ENCODE results near the gene AMH.

Gene AMH

GRCh38 chr19:2294687-2295335 is 45.7 kb downstream of the AMH start:
- TF ChIP-seq CTCF (IDR thresholded peaks at IDR 0.05; ENCODE audit: control extremely low read depth, extremely low read depth, low read depth, missing control alignments): no peak
- POLR2A ChIA-PET: interaction anchor here (0.6 kb wide), 1 partner anchor 210 kb away, joined by 3 read pairs; no protein-coding TSS in a partner anchor
- CTCF ChIA-PET: interaction anchor here (1.9 kb wide), 1 partner anchor 21 kb away, joined by 7 read pairs; no protein-coding TSS in a partner anchor
- no peak for DNase-seq (ENCODE audit: extremely low spot score)

- TF ChIP-seq CTCF (IDR thresholded peaks at IDR 0.05; ENCODE audit: control extremely low read depth, extremely low read depth, low read depth, missing control alignments): no peak
- CTCF ChIA-PET: no interaction called here
- DNase-seq (ENCODE audit: extremely low spot score): no peak
- POLR2A ChIA-PET: interaction anchor here (0.6 kb wide), 1 partner anchor 22 kb away, joined by 4 read pairs; no protein-coding TSS in a partner anchor
Measured at GRCh38 chr19:2296141-2296540, 47.0 kb downstream of the AMH start.

GRCh38 chr19:2300533-2300932 is 51.4 kb downstream of the AMH start:
- ChIA-PET CTCF (no interaction called here), POLR2A (no interaction called here)
- TF ChIP-seq CTCF (IDR thresholded peaks at IDR 0.05; ENCODE audit: control extremely low read depth, extremely low read depth, low read depth, missing control alignments): no peak

More at GRCh38 chr19:2300533-2300932, 51.4 kb downstream of the AMH start:
- DNase-seq (ENCODE audit: extremely low spot score): no peak

Measured in GM10248 (cell line).